Epithelial cell of esophagus (primary cell): Measurements from ENCODE around the gene RHD.
A peak's percentile ranks its signal among the peaks of the same experiment; 100 is the strongest.
"Not testable (repeated sequence)": the region's sequence is repeated elsewhere in the genome, so short reads cannot be mapped to it uniquely, and the experiment has no call there.

Experiments used
- DNase-seq: peaks from one replicate; pipeline ENCODE4 v3.0.0; 2010; ENCODE audit warnings: low read depth
- H3K4me3 ChIP-seq: 2 replicates; pipeline ENCODE4 v1.5.1; 2011; ENCODE audit warnings: mild to moderate bottlenecking, low read length, control low read depth
- TF ChIP-seq, protein P1 (sequence below): IDR thresholded peaks from 2 replicates; pipeline ENCODE4 v1.5.1; 2011; ENCODE audit warnings: low read depth, mild to moderate bottlenecking, low read length, control low read depth, inconsistent platforms; ENCODE audit not compliant: insufficient read depth; ENCODE audit errors: missing control alignments

The RHD gene

DNA sequence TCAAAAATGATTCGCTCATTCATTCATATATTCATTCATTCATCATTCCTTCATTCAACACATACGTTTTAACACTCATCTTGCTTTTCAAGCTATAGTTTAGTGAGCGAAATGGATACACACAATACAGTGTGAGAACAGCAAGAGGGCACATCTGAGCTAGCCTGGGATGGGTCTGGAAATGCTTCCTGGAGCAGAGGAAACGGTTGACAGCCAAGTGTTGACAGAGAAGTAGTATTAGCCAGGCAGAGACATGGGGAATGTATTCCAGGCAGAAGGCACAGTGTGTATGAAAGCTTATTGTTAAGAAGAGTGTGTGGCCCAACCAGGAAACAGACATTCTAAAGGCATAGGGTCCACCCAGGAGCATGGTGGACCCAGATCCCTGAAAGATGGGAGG is 32.6 kb downstream of the RHD start:
- not testable (repeated sequence) for H3K4me3 ChIP-seq, DNase-seq
- TF ChIP-seq, protein P1, sequence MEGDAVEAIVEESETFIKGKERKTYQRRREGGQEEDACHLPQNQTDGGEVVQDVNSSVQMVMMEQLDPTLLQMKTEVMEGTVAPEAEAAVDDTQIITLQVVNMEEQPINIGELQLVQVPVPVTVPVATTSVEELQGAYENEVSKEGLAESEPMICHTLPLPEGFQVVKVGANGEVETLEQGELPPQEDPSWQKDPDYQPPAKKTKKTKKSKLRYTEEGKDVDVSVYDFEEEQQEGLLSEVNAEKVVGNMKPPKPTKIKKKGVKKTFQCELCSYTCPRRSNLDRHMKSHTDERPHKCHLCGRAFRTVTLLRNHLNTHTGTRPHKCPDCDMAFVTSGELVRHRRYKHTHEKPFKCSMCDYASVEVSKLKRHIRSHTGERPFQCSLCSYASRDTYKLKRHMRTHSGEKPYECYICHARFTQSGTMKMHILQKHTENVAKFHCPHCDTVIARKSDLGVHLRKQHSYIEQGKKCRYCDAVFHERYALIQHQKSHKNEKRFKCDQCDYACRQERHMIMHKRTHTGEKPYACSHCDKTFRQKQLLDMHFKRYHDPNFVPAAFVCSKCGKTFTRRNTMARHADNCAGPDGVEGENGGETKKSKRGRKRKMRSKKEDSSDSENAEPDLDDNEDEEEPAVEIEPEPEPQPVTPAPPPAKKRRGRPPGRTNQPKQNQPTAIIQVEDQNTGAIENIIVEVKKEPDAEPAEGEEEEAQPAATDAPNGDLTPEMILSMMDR, result peak; percentile 9

DNA sequence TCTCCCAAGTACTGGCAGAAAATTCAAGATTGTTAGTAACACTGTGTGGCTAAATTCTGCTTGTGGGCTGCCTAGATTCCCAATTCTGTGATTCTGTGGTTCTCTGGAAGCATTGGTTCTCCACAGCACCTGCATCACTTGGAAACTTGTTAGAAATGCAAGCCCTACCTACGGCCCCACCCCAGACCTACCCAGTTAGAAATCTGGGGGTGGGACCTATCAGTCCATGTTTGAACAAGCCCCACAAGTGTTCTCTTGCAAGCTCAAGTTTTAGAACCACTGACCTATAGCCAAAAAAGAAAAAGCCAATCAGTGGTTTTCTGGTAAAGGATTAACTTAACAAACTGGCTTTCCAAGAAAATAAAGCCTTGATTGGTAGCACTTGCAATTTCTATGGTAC is 35.9 kb downstream of the RHD start:
- not testable (repeated sequence) for H3K4me3 ChIP-seq, DNase-seq

DNA sequence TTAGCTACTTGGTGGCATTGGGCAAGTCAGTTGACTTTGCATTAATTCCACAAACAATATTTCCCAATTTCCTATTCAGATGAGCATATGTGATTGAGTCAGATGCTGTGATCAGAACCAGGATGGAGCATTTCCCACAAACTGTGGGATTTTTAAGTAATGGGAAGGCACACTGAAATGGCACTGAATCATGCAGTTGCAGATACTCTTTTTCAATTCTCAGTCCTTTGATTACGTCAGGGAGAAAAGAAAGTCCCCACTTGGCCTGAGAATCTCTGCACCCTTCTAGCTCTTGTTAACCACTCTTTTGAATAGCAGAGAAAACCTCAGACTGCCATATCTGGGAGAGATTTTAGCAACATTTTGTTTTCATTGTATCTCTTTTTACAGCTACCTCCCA is 36.8 kb downstream of the RHD start:
- DNase-seq, H3K4me3 ChIP-seq: not testable (repeated sequence)

- not testable (repeated sequence) for DNase-seq, H3K4me3 ChIP-seq
These were observed 37.2 kb downstream of the RHD start for GRCh38 chr1:25309486-25309885.

DNA sequence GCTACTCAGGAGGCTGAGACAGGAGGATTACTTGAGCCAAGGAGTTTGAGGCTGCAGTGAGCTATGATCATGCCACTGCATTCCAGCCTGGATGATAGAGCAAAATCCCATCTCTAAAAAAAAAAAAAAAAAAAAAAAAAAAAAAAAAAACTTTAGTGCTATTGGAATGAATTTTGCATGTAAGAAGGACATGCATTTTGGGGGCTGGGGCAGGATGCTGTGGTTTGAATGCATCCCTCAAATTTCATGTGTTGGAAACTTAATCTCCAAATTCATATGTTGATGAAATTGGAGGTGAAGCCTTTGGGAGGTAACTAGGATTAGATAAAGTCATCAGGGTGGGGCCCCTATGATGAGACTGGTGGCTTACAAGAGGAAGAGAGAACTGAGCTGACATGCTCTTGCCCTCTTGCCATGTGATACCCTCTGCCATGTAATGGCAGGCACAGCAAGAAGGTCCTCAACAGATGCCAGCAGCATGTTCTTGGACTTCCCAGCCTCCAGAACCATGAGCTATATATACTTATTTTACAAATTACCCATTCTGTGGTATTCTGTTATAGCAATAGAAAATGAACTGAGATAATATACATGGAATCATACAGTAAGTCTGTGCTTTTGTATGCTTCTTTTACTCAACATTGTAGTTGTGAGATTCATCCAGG is 40.6 kb downstream of the RHD start:
- DNase-seq, H3K4me3 ChIP-seq: not testable (repeated sequence)

GRCh38 chr1:25320314-25320938 is 48.1 kb downstream of the RHD start:
- not testable (repeated sequence) for DNase-seq, H3K4me3 ChIP-seq

DNA sequence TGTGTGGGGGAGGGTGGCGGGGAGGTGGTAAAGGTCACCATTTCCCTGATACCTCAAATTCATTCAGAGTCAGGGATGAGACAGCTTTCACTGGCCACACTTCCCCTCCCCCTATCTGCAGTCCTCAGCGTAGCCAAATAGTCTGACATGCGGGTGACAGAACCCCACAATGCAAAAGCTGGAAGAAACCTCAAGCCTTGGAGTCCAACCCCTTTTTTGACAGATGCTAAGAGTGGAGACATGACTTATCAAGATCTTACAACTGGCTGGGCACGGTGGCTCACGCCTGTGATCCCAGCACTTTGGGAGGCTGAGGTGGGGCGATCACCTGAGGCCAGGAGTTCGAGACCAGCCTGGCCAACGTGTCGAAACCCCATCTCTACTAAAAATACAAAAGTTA is 49.8 kb downstream of the RHD start:
- H3K4me3 ChIP-seq, DNase-seq: not testable (repeated sequence)

GRCh38 chr1:25324407-25324806 is 52.1 kb downstream of the RHD start:
- H3K4me3 ChIP-seq, DNase-seq: not testable (repeated sequence)

DNA sequence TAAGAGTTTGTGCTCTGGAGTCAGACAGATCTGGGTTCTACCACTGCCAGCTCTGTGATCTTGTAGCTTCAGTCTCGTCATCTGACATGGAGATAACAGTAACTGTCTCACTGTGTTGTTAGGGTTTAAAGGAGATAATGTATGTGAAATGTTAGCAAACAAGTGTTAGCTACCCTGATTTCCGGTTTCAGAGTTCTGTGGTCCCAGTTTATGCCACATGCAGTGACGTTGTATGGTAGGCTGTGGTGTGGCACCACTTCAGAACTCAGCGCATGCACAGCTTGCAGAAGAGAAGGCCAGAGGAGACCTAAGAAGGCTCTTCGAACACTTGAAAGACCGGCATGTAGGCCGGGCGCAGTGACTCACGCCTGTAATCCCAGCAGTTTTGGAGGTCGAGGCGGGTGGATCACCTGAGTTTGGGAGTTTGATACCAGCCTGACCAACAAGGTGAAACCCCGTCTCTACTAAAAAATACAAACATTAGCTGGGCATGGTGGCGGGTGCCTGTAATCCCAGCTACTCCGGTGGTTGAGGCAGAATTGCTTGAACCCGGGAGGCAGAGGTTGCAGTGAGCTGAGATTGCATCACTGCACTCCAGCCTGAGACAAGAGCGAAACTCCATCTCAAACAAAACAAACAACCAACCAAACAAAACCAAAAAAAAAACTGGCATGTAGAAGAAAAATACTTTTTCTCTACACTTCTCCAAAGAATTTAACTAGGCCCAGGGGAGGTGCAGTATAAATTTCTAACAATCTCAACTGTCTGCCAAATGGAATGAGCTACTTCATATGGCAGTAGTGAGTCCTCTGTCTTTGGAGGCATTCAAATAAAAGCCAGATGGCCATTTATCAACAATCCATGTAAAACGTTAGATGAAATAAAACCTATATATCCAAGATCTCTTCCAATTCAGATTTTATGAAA is 55.8 kb downstream of the RHD start:
- not testable (repeated sequence) for DNase-seq

DNA sequence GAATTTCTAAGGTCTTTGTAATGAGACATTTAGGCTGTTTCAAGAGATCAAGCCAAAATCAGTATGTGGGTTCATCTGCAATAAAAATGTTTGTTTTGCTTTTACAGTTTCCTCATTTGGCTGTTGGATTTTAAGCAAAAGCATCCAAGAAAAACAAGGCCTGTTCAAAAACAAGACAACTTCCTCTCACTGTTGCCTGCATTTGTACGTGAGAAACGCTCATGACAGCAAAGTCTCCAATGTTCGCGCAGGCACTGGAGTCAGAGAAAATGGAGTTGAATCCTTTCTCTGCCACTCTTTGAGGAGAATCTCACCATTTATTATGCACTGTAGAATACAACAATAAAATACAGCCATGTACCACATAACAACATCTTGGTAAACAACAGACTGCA is 56.5 kb downstream of the RHD start:
- H3K4me3 ChIP-seq, DNase-seq: not testable (repeated sequence)

More for the DNA sequence above, 55.8 kb downstream of the RHD start:
- H3K4me3 ChIP-seq, result not testable (repeated sequence)

GRCh38 chr1:25329336-25329735 is 57.0 kb downstream of the RHD start:
- DNase-seq, H3K4me3 ChIP-seq: not testable (repeated sequence)

- TF ChIP-seq, protein P1, result peak; percentile 35
- not testable (repeated sequence) for H3K4me3 ChIP-seq
- DNase-seq, result peak; percentile 69
These were observed 57.6 kb downstream of the RHD start for GRCh38 chr1:25329950-25330349.

DNA sequence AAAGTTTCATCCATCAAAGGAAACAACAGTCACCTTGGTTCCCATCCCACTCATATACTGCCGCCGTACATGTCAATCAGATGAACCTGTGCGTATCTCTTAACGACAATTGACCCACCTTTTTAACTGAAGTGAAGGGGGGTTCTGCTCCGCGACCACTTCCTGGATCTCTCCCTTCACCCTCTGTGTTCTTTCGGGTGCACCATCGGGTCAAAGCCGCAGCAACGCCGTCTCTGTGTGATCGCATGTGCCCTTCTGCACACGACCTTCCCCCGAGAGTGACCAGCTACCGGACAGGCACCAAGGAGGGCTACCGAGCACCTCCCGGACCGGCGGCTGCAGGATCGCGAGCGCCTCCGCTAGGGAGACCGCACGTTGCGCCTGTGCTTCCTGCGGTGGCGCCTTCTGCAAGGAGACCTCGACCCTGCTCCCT is 64.6 kb downstream of the RHD start:
- not testable (repeated sequence) for DNase-seq
- H3K4me3 ChIP-seq, result peak overlapping the region; percentile 57

DNA sequence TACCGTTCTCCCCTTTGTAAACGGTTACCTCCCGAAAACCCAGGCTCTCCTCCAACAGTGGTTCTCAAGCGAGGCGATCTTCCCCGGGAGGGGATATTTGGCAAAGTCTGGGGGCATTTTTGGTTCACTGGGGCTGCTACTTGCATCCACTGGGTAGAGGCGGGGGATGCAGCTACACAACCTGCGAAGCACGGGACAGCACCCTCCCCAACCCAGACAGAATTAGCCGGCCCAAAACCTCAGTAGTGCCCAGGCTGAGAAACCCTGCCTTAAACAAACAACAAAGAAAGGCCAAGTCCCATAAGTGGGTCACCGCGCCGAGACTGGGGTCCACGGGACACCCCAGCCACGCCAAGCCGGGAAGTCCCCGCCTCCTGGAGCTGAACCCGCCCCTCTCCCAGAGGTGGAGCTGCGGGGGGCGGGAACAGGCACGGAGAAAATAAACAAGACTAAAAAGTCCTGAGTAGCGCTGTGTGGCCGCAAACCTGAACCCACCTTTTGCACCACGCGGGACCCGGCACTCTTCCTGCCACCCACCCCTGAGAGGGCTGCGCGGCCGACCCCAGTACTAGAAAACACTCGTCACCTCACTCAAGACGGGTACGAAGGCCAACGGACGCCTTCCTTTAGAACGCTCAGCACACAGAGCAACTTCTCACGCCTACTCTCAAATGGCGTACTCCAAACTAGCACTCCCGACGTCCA is 65.3 kb downstream of the RHD start:
- H3K4me3 ChIP-seq, result peak overlapping the region; percentile 94
- not testable (repeated sequence) for DNase-seq
